Measurements from ENCODE around the gene APOB.

The APOB gene

DNA sequence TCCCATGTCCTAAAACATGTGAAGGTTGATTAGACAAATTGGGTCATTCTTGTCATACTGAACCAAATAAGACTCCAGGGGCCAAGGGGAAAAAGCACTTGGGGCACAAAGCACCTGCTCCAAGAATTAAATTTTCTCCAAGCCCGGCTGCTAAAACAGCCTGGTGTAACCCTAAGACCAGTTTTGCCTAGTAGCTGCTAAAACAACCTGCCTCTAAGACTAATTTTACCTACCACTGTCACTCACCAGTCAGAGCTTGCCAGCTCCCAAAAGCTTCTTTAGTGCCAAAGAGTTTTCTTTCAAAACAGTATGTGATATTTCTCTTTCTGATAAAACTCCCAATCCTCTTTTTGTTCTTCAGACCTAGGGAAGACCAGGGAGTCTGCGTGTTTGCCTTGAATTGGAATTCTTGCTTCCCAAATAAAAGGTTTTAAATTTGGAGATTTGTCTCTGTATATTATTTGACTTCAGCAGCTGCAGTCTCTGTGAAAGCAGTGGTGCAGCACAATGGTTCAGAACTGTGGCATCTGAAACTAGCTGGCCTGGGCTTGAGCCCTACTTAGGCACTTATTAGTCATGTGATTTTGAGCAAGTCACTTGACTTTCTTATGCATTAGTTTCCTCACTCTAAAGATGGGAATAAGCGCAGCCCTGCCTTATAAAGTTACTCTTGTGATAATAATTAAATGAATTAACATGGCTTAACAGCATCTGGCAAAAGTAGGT lies 16.2 kb upstream of the APOB start:
- Mint-ChIP-seq H3K4me3 (no peak overlapping the region), H3K4me1 (no peaks in the 10 kb centered on the region), H3K27me3 (ENCODE audit: low read depth) (peaks cover 5% of the 10 kb centered on the region), H3K27ac (no peak overlapping the region), H3K36me3 (ENCODE audit: low read depth) (no peaks in the 10 kb centered on the region), H3K9me3 (no peaks in the 10 kb centered on the region)
- TF ChIP-seq, protein P1, sequence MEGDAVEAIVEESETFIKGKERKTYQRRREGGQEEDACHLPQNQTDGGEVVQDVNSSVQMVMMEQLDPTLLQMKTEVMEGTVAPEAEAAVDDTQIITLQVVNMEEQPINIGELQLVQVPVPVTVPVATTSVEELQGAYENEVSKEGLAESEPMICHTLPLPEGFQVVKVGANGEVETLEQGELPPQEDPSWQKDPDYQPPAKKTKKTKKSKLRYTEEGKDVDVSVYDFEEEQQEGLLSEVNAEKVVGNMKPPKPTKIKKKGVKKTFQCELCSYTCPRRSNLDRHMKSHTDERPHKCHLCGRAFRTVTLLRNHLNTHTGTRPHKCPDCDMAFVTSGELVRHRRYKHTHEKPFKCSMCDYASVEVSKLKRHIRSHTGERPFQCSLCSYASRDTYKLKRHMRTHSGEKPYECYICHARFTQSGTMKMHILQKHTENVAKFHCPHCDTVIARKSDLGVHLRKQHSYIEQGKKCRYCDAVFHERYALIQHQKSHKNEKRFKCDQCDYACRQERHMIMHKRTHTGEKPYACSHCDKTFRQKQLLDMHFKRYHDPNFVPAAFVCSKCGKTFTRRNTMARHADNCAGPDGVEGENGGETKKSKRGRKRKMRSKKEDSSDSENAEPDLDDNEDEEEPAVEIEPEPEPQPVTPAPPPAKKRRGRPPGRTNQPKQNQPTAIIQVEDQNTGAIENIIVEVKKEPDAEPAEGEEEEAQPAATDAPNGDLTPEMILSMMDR (IDR thresholded peaks at IDR 0.05; ENCODE audit: unreplicated experiment in 3 of 3), result no peak

DNA sequence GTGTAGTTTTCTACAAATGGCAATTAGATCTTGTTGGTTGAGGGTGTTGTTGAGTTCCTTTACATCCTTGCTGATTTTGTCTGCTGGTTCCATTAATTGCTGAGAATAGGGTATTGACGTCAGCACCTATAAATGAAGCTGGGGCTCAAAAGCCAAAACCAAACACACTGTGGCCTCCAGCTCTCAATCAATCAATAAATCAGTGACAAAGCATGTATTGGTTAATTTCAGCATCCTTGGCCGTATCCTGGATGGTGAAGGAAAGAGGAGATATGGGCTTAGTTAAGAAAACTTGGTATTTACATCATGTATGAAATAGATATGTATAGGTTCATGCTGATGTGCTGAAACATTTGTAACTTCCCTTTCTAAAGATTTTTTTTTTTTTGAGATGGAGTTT lies 13.2 kb upstream of the APOB start:
- Mint-ChIP-seq H3K27ac (no peak overlapping the region), H3K9me3 (no peaks in the 10 kb centered on the region), H3K27me3 (ENCODE audit: low read depth) (peaks cover 8% of the 10 kb centered on the region), H3K4me3 (no peak overlapping the region), H3K36me3 (ENCODE audit: low read depth) (no peaks in the 10 kb centered on the region), H3K4me1 (no peaks in the 10 kb centered on the region)
- TF ChIP-seq, protein P1 (IDR thresholded peaks at IDR 0.05; ENCODE audit: unreplicated experiment in 3 of 3), result no peak

DNA sequence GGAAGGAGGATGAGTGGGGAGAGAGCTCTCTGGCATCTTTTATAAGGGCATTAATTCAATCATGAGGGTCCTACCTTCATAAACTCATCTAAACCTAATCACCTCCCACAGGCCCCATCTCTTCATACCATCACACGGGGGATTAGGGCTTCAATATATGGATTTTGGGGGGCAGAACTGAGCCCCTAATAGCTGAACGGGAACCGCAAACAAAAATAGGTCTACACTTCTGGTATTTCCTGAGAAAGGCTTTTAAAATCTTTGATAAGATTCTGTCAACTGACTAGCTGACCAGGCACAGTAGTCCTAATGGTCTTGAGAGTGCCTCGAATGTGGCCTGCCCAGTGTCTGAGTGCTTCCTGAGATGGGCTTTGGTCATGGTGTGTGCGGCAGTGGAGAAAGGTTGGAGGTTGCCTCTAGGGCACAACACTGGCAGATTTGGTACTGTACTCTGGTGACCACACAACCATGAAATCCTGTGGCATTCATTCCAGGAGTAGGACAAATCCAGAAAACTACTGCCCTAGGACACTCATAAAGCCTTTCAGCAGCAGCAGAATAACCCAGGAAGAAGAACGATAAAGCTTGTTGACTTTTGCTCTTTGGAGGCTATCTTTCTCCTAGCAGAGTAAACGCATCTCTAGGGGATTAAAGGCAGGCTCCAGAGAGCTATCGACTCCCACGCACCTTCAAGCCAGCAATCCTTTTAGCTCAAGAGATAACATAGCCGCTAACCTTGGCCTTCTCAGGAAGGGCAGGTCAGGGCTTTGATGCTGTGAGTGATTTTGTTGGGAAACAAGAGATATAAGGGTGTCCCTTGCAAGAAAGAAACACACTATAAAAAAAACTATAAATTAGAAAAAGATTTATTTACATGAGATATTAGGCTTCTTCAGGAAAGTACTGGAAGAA lies 12.3 kb upstream of the APOB start:
- H3K27me3 Mint-ChIP-seq (ENCODE audit: low read depth), result peaks cover 8% of the 10 kb centered on the region
- no peak overlapping the region for H3K27ac Mint-ChIP-seq
- TF ChIP-seq, protein P1 (IDR thresholded peaks at IDR 0.05; ENCODE audit: unreplicated experiment in 3 of 3), result no peak
- no peak overlapping the region for H3K4me3 Mint-ChIP-seq
- H3K9me3 Mint-ChIP-seq, result no peaks in the 10 kb centered on the region
- no peaks in the 10 kb centered on the region for H3K4me1 Mint-ChIP-seq
- H3K36me3 Mint-ChIP-seq (ENCODE audit: low read depth), result no peaks in the 10 kb centered on the region

DNA sequence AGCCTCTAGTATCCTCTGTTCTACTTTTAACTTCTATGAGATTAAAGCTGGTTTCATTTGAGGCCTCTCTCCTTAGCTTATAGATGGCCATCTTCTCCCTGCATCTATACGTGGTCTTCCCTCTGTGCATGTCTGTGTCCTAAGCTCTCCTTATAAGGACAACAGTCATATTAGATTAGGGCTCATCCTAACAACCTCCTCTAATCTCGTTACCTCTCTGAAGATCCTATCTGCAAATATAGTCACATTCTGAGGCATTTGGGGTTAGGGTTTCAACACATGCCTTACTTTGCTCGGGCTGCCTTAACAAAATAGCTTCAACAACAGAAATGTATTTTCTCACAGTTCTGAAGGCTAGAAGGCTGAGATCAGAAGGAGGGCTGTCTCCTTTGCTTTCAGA lies 11.6 kb upstream of the APOB start:
- Mint-ChIP-seq H3K27me3 (ENCODE audit: low read depth) (peaks cover 4% of the 10 kb centered on the region), H3K9me3 (no peaks in the 10 kb centered on the region), H3K36me3 (ENCODE audit: low read depth) (no peaks in the 10 kb centered on the region), H3K4me1 (no peaks in the 10 kb centered on the region), H3K27ac (no peak overlapping the region), H3K4me3 (no peak overlapping the region)
- TF ChIP-seq, protein P1 (IDR thresholded peaks at IDR 0.05; ENCODE audit: unreplicated experiment in 3 of 3), result no peak

DNA sequence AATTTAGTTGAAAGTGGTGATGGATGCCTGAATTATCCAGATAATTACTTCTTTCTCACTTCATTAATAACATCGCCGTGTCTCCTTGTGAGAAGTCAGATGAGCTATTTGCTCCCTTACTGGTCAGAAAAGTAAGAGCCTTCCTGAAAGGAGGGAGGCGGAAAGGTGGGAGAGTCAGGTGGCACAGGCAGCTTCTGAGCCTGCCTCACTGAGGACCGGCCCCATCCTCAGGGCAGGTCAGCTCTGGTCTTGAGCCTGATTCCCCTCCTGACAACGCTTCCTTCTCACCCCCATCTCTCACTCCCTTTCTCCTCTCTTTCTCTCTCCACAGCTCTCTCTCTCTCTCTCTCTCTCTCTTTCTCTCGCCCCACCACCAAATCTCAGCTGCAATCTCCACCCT lies 10.1 kb upstream of the APOB start:
- Mint-ChIP-seq H3K27ac (no peak overlapping the region), H3K36me3 (ENCODE audit: low read depth) (no peaks in the 10 kb centered on the region), H3K4me1 (no peaks in the 10 kb centered on the region), H3K4me3 (no peak overlapping the region), H3K27me3 (ENCODE audit: low read depth) (peaks cover 4% of the 10 kb centered on the region), H3K9me3 (no peaks in the 10 kb centered on the region)
- TF ChIP-seq, protein P1 (IDR thresholded peaks at IDR 0.05; ENCODE audit: unreplicated experiment in 3 of 3), result no peak
